Stomach smooth muscle (tissue), 2 donors: ENCODE measurements around the gene DDX1.

Source experiments
- H3K27ac ChIP-seq: one replicate; pipeline ENCODE4 v1.7.0; 2013; ENCODE audit warnings: mild to moderate bottlenecking, low read length, inconsistent platforms
- H3K27me3 ChIP-seq, 2 donors: one replicate each; pipeline ENCODE4 v1.7.0; 2013; ENCODE audit warnings: low read length in 2 of 2; ENCODE audit not compliant: insufficient read depth in 2 of 2, control insufficient read depth in 1 of 2
- H3K36me3 ChIP-seq, 2 donors: one replicate each; pipeline ENCODE4 v1.7.0; 2013; ENCODE audit warnings: low read length in 2 of 2; ENCODE audit not compliant: control insufficient read depth in 2 of 2, insufficient read depth in 2 of 2
- H3K4me1 ChIP-seq: one replicate; pipeline ENCODE4 v1.7.0; 2013; ENCODE audit warnings: low read length; ENCODE audit not compliant: control insufficient read depth, insufficient read depth
- H3K4me3 ChIP-seq, 2 donors: one replicate each; pipeline ENCODE4 v1.7.0; 2013; ENCODE audit warnings: low read length in 2 of 2
- H3K9ac ChIP-seq, 2 donors: one replicate each; pipeline ENCODE4 v1.7.0; 2013; ENCODE audit warnings: low read length in 2 of 2, mild to moderate bottlenecking in 1 of 2
- H3K9me3 ChIP-seq, 2 donors: one replicate each; pipeline ENCODE4 v1.7.0; 2013; ENCODE audit warnings: low read length in 2 of 2; ENCODE audit not compliant: control insufficient read depth in 2 of 2
- donor health status: healthy.
- donor health status: Pancreatic carcinoma.

The DDX1 gene

GRCh38 chr2:15596350-15596749 is 4.7 kb downstream of the DDX1 start:
- no peak overlapping the region for H3K27ac ChIP-seq
- no peaks in the 10 kb centered on the region for H3K27me3 ChIP-seq
- H3K4me1 ChIP-seq, result peaks cover 11% of the 10 kb centered on the region
- no peak overlapping the region for H3K4me3 ChIP-seq
- H3K36me3 ChIP-seq, result peaks cover 33 to 38% of the 10 kb centered on the region in 2 donors
- H3K9me3 ChIP-seq, result no peaks in the 10 kb centered on the region
- no peak overlapping the region for H3K9ac ChIP-seq

- Histone ChIP-seq H3K27me3 (no peaks in the 10 kb centered on the region), H3K36me3 (peaks cover 39 to 43% of the 10 kb centered on the region in 2 donors), H3K4me3 (no peak overlapping the region), H3K4me1 (peaks cover 8% of the 10 kb centered on the region), H3K9me3 (no peaks in the 10 kb centered on the region), H3K27ac (no peak overlapping the region), H3K9ac (no peak overlapping the region)
Observed at GRCh38 chr2:15596968-15597367, 5.3 kb downstream of the DDX1 start.

GRCh38 chr2:15599994-15600393 is 8.3 kb downstream of the DDX1 start:
- Histone ChIP-seq H3K9ac (no peak overlapping the region), H3K36me3 (peaks cover 58 to 72% of the 10 kb centered on the region in 2 donors), H3K9me3 (no peaks in the 10 kb centered on the region), H3K4me3 (no peak overlapping the region), H3K4me1 (no peaks in the 10 kb centered on the region), H3K27ac (no peak overlapping the region), H3K27me3 (no peaks in the 10 kb centered on the region)

DNA sequence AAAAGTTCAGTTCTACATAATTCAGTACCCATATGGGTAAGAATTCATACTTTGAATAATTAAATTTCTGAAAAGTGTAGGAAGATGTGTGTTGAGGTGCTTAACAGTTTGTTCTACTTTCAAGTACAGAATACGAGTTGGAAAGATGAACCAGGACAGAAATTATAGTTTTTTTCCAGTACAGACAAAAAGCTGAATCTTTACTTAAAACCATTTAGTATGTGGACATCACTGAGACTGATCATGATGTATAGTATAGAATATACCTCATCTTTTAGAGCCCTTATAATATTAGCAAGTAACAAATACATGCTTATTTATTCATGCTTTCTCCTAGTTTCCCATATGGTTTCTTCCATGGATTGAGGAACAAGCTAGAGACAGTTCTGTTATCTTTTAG is 10.0 kb downstream of the DDX1 start:
- H3K27me3 ChIP-seq, result no peaks in the 10 kb centered on the region
- H3K4me3 ChIP-seq, result no peak overlapping the region
- H3K4me1 ChIP-seq, result no peaks in the 10 kb centered on the region
- no peak overlapping the region for H3K9ac ChIP-seq
- no peak overlapping the region for H3K27ac ChIP-seq
- H3K9me3 ChIP-seq, result no peaks in the 10 kb centered on the region
- H3K36me3 ChIP-seq, result peaks cover 57 to 75% of the 10 kb centered on the region in 2 donors

DNA sequence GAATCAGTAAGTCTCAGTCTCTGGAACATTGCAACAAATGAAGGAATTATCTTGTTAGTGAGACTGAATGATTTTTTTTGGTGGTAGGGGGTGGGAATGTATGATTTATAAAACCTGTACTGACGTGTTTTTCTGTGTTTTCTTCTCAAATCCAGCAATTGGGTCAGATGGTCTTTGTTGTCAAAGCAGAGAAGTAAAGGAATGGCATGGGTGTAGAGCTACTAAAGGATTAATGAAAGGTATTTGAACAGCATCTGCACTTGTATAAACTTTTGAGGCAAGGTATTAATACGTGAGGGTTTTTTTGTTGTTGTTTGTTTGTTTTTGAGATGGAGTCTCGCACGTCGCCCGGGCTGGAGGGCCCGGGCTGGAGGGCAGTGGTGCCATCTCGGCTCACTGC is 10.7 kb downstream of the DDX1 start:
- no peak overlapping the region for H3K27ac ChIP-seq
- no peaks in the 10 kb centered on the region for H3K4me1 ChIP-seq
- H3K27me3 ChIP-seq, result no peaks in the 10 kb centered on the region
- peaks cover 60 to 76% of the 10 kb centered on the region in 2 donors for H3K36me3 ChIP-seq
- no peaks in the 10 kb centered on the region for H3K9me3 ChIP-seq
- no peak overlapping the region for H3K4me3 ChIP-seq
- H3K9ac ChIP-seq, result no peak overlapping the region

- no peak overlapping the region for H3K27ac ChIP-seq
- H3K9me3 ChIP-seq, result no peaks in the 10 kb centered on the region
- no peak overlapping the region for H3K4me3 ChIP-seq
- H3K27me3 ChIP-seq, result no peaks in the 10 kb centered on the region
- no peak overlapping the region for H3K9ac ChIP-seq
- peaks cover 58 to 76% of the 10 kb centered on the region in 2 donors for H3K36me3 ChIP-seq
- no peaks in the 10 kb centered on the region for H3K4me1 ChIP-seq
Observed at GRCh38 chr2:15603044-15603765, 11.5 kb downstream of the DDX1 start.

GRCh38 chr2:15603948-15604347 is 12.3 kb downstream of the DDX1 start:
- H3K27ac ChIP-seq, result no peak overlapping the region
- no peaks in the 10 kb centered on the region for H3K9me3 ChIP-seq
- H3K36me3 ChIP-seq, result peaks cover 60 to 74% of the 10 kb centered on the region in 2 donors
- no peaks in the 10 kb centered on the region for H3K4me1 ChIP-seq
- H3K27me3 ChIP-seq, result no peaks in the 10 kb centered on the region
- H3K4me3 ChIP-seq, result no peak overlapping the region
- H3K9ac ChIP-seq, result no peak overlapping the region

- Histone ChIP-seq H3K4me3 (no peak overlapping the region), H3K36me3 (peaks cover 52 to 78% of the 10 kb centered on the region in 2 donors), H3K9ac (no peak overlapping the region), H3K27me3 (no peaks in the 10 kb centered on the region), H3K27ac (no peak overlapping the region), H3K9me3 (no peaks in the 10 kb centered on the region), H3K4me1 (no peaks in the 10 kb centered on the region)
Observed at GRCh38 chr2:15605721-15606120, 14.1 kb downstream of the DDX1 start.

DNA sequence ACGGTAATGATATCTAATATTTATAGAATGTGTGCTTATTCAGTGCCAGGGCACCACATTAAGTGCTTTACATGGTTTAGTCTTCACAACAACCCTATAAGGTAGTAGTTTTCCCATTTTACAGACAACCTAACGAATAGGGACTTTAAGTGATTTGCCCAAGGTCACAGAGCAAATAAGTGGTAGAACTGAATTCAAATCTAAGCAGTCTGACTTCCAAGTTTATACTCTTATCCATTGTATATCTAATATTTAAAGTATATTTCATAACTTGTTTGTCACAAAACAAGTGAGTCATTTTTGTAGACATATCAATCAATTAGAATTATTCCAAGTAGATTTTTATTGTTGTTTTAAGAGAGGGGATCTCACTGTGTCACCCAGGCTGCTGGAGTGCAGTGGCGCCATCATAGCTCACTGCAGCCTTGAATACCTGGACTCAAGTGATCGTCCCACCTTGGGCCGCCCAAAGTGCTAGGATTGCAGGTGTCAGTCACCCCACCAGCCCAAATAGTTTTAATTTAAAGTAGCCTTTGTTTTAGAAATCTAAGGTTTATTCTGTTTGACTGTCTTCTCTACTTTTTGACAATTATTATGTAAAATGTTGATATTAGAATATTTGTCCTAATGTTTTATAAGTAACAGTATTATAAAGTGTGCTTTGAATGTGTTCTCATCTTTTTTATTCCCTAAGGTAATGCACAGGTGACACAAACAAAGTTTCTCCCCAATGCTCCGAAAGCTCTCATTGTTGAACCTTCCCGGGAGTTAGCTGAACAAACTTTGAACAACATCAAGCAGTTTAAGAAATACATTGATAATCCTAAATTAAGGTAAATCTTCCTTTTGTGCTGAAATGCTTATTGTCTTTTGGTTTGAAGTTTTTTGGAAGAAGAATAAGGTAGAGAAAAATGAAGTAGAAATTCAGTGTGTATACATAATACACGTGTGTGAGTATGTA is 15.1 kb downstream of the DDX1 start:
- no peak overlapping the region for H3K9ac ChIP-seq
- no peaks in the 10 kb centered on the region for H3K9me3 ChIP-seq
- peaks cover 42 to 68% of the 10 kb centered on the region in 2 donors for H3K36me3 ChIP-seq
- no peak overlapping the region for H3K4me3 ChIP-seq
- H3K4me1 ChIP-seq, result no peaks in the 10 kb centered on the region
- no peak overlapping the region for H3K27ac ChIP-seq
- H3K27me3 ChIP-seq, result no peaks in the 10 kb centered on the region

GRCh38 chr2:15607709-15608391 is 16.2 kb downstream of the DDX1 start:
- Histone ChIP-seq H3K4me3 (no peak overlapping the region), H3K27me3 (no peaks in the 10 kb centered on the region), H3K36me3 (peaks cover 33 to 59% of the 10 kb centered on the region in 2 donors), H3K9me3 (no peaks in the 10 kb centered on the region), H3K27ac (no peak overlapping the region), H3K4me1 (no peaks in the 10 kb centered on the region), H3K9ac (no peak overlapping the region)
